Hematopoietic multipotent progenitor cell treated with erythropoietin and hydrocortisone succinate and interleukin-3 and kit ligand, for 17 days (in vitro differentiated cells): ENCODE data around the gene GPR83.
"Not testable (repeated sequence)": the region's sequence is repeated elsewhere in the genome, so short reads cannot be mapped to it uniquely, and the experiment has no call there.

ENCODE experiments used
- DNase-seq: peaks from one replicate; pipeline ENCODE4 v3.0.0-alpha.2; 2015; ENCODE audit warnings: low spot score

GPR83 gene

GRCh38 chr11:94370576-94370975, 30.6 kb downstream of the GPR83 start:
- DNase-seq = not testable (repeated sequence)

- DNase-seq = not testable (repeated sequence)
These were observed 50.2 kb downstream of the GPR83 start for GRCh38 chr11:94350850-94351563.

- DNase-seq = not testable (repeated sequence)
These were observed 54.9 kb downstream of the GPR83 start for GRCh38 chr11:94346311-94346710.

- no peak for DNase-seq
These were observed 57.7 kb downstream of the GPR83 start for GRCh38 chr11:94343495-94343894.

- no peak for DNase-seq
These were observed 59.0 kb downstream of the GPR83 start for GRCh38 chr11:94342250-94342649.

- no peak for DNase-seq
These were observed 62.6 kb downstream of the GPR83 start for GRCh38 chr11:94338651-94339050.

- no peak for DNase-seq
These were observed 65.2 kb downstream of the GPR83 start for GRCh38 chr11:94336033-94336432.

GRCh38 chr11:94332814-94333213, 68.4 kb downstream of the GPR83 start:
- no peak for DNase-seq

- DNase-seq = no peak
These were observed 70.4 kb downstream of the GPR83 start for GRCh38 chr11:94330789-94331188.

GRCh38 chr11:94329501-94329900, 71.7 kb downstream of the GPR83 start:
- no peak for DNase-seq

- no peak for DNase-seq
These were observed 72.6 kb downstream of the GPR83 start for GRCh38 chr11:94328587-94329080.
